Measurements from ENCODE around the gene COMMD9.

COMMD9 gene

GRCh38 chr11:36264011-36264972 lies 24.9 kb downstream of the COMMD9 start:
- Histone ChIP-seq H3K9me3 (ENCODE audit: insufficient read depth, low read depth, low read length) (no peaks in the 10 kb centered on the region), H3K36me3 (ENCODE audit: insufficient read depth, low read length) (no peaks in the 10 kb centered on the region), H3K27me3 (ENCODE audit: insufficient read depth, low read length, poor library complexity, severe bottlenecking) (no peaks in the 10 kb centered on the region), H3K9me2 (replicated peaks; ENCODE audit: low read depth, low read length) (no peaks in the 10 kb centered on the region), H3K79me2 (ENCODE audit: insufficient read depth, low read length) (no peaks in the 10 kb centered on the region), H3K4me2 (ENCODE audit: low read depth, low read length, poor library complexity, severe bottlenecking) (no peak overlapping the region), H3F3A (ENCODE audit: low read depth) (no peaks in the 10 kb centered on the region), H4K20me1 (ENCODE audit: insufficient read depth, low read length, poor library complexity, severe bottlenecking) (no peaks in the 10 kb centered on the region), H3K9ac (ENCODE audit: low read depth, low read length, poor library complexity, severe bottlenecking) (no peak overlapping the region), H2AFZ (ENCODE audit: low read length) (no peak overlapping the region), H3K4me3 (ENCODE audit: low read length, poor library complexity, severe bottlenecking) (no peak overlapping the region), H3K4me1 (ENCODE audit: insufficient read depth, low read length, poor library complexity, severe bottlenecking) (no peaks in the 10 kb centered on the region)
- no peak for TF ChIP-seq CTCF (conservative IDR thresholded peaks at IDR 0.05; ENCODE audit: low read length)
- no peak for TF ChIP-seq EZH2phosphoT487 (IDR thresholded peaks at IDR 0.05; ENCODE audit: borderline replicate concordance)

GRCh38 chr11:36261094-36261493 lies 28.1 kb downstream of the COMMD9 start:
- no peaks in the 10 kb centered on the region for H3K9me2 ChIP-seq (replicated peaks; ENCODE audit: low read depth, low read length)
- no peak overlapping the region for H2AFZ ChIP-seq (ENCODE audit: low read length)
- H3F3A ChIP-seq (ENCODE audit: low read depth): no peaks in the 10 kb centered on the region
- no peaks in the 10 kb centered on the region for H3K27me3 ChIP-seq (ENCODE audit: insufficient read depth, low read length, poor library complexity, severe bottlenecking)
- H3K4me2 ChIP-seq (ENCODE audit: low read depth, low read length, poor library complexity, severe bottlenecking): no peak overlapping the region
- H3K4me3 ChIP-seq (ENCODE audit: low read length, poor library complexity, severe bottlenecking): no peak overlapping the region
- no peak for TF ChIP-seq EZH2phosphoT487 (IDR thresholded peaks at IDR 0.05; ENCODE audit: borderline replicate concordance)
- TF ChIP-seq CTCF (conservative IDR thresholded peaks at IDR 0.05; ENCODE audit: low read length): no peak
- no peaks in the 10 kb centered on the region for H3K9me3 ChIP-seq (ENCODE audit: insufficient read depth, low read depth, low read length)
- no peaks in the 10 kb centered on the region for H3K79me2 ChIP-seq (ENCODE audit: insufficient read depth, low read length)
- no peaks in the 10 kb centered on the region for H4K20me1 ChIP-seq (ENCODE audit: insufficient read depth, low read length, poor library complexity, severe bottlenecking)
- H3K36me3 ChIP-seq (ENCODE audit: insufficient read depth, low read length): no peaks in the 10 kb centered on the region
- no peaks in the 10 kb centered on the region for H3K4me1 ChIP-seq (ENCODE audit: insufficient read depth, low read length, poor library complexity, severe bottlenecking)
- H3K9ac ChIP-seq (ENCODE audit: low read depth, low read length, poor library complexity, severe bottlenecking): no peak overlapping the region

- no peaks in the 10 kb centered on the region for H3K9me2 ChIP-seq (replicated peaks; ENCODE audit: low read depth, low read length)
- no peaks in the 10 kb centered on the region for H3K4me1 ChIP-seq (ENCODE audit: insufficient read depth, low read length, poor library complexity, severe bottlenecking)
- no peak overlapping the region for H3K4me2 ChIP-seq (ENCODE audit: low read depth, low read length, poor library complexity, severe bottlenecking)
- H3K9me3 ChIP-seq (ENCODE audit: insufficient read depth, low read depth, low read length): no peaks in the 10 kb centered on the region
- no peaks in the 10 kb centered on the region for H3K79me2 ChIP-seq (ENCODE audit: insufficient read depth, low read length)
- TF ChIP-seq CTCF (conservative IDR thresholded peaks at IDR 0.05; ENCODE audit: low read length) (peak; percentile 68), EZH2phosphoT487 (IDR thresholded peaks at IDR 0.05; ENCODE audit: borderline replicate concordance) (no peak)
- 0 out of 2 replicates have a peak overlapping the region, but pooled peaks have one; percentile 18 for H2AFZ ChIP-seq (ENCODE audit: low read length)
- no peaks in the 10 kb centered on the region for H4K20me1 ChIP-seq (ENCODE audit: insufficient read depth, low read length, poor library complexity, severe bottlenecking)
- no peaks in the 10 kb centered on the region for H3K27me3 ChIP-seq (ENCODE audit: insufficient read depth, low read length, poor library complexity, severe bottlenecking)
- H3K9ac ChIP-seq (ENCODE audit: low read depth, low read length, poor library complexity, severe bottlenecking): no peak overlapping the region
- no peaks in the 10 kb centered on the region for H3F3A ChIP-seq (ENCODE audit: low read depth)
- H3K36me3 ChIP-seq (ENCODE audit: insufficient read depth, low read length): no peaks in the 10 kb centered on the region
- H3K4me3 ChIP-seq (ENCODE audit: low read length, poor library complexity, severe bottlenecking): no peak overlapping the region
Observed at GRCh38 chr11:36258730-36259360, 30.4 kb downstream of the COMMD9 start.
